GM06990 (cell line): ENCODE measurements around the gene SLC30A10.
"Not testable (repeated sequence)": the region's sequence is repeated elsewhere in the genome, so short reads cannot be mapped to it uniquely, and the experiment has no call there.

ENCODE experiments used
- DNase-seq: peaks from one replicate; pipeline ENCODE4 v3.0.0-alpha.2; 2011; ENCODE audit not compliant: insufficient read length; ENCODE audit errors: extremely low read depth
- H3K27me3 ChIP-seq: replicated peaks from 2 replicates; pipeline ENCODE4 v1.6.0; 2011; ENCODE audit warnings: low read length; ENCODE audit not compliant: control insufficient read depth, insufficient read depth
- H3K36me3 ChIP-seq: 2 replicates; pipeline ENCODE4 v1.5.1; 2011; ENCODE audit warnings: low read length; ENCODE audit not compliant: control insufficient read depth, insufficient read depth
- H3K4me3 ChIP-seq: replicated peaks from 2 replicates; pipeline ENCODE4 v1.5.1; 2011; ENCODE audit warnings: low read depth, mild to moderate bottlenecking, control low read depth, low read length
- TF ChIP-seq, protein P1 (sequence below): IDR thresholded peaks from 2 replicates; pipeline ENCODE4 v1.5.1; 2011; ENCODE audit warnings: low read length, control low read depth, mild to moderate bottlenecking, inconsistent platforms; ENCODE audit not compliant: insufficient read depth, poor library complexity, severe bottlenecking

The SLC30A10 gene

DNA sequence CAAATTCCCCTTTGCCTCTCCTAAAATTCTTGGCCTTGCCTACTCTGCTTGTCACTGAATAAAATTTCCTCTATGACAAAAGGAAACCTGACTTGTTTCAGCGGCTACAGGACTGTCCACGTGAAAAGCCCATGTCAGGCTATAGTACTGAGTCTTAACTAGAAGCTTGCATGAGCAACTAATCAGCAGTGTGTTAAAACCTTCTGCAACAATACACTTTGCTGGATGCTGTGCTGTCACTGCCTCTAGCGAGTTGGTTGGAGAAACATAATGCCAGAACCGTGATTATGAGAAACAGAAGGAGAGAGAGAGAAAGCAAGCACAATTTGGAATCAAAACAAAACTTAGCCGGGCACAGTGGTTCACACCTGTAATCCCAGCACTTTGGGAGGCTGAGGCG, 25.7 kb upstream of the SLC30A10 start:
- TF ChIP-seq, protein P1, sequence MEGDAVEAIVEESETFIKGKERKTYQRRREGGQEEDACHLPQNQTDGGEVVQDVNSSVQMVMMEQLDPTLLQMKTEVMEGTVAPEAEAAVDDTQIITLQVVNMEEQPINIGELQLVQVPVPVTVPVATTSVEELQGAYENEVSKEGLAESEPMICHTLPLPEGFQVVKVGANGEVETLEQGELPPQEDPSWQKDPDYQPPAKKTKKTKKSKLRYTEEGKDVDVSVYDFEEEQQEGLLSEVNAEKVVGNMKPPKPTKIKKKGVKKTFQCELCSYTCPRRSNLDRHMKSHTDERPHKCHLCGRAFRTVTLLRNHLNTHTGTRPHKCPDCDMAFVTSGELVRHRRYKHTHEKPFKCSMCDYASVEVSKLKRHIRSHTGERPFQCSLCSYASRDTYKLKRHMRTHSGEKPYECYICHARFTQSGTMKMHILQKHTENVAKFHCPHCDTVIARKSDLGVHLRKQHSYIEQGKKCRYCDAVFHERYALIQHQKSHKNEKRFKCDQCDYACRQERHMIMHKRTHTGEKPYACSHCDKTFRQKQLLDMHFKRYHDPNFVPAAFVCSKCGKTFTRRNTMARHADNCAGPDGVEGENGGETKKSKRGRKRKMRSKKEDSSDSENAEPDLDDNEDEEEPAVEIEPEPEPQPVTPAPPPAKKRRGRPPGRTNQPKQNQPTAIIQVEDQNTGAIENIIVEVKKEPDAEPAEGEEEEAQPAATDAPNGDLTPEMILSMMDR, result no peak
- Histone ChIP-seq H3K36me3 (no peaks in the 10 kb centered on the region), H3K27me3 (no peaks in the 10 kb centered on the region), H3K4me3 (no peak overlapping the region)
- DNase-seq, result no peak

DNA sequence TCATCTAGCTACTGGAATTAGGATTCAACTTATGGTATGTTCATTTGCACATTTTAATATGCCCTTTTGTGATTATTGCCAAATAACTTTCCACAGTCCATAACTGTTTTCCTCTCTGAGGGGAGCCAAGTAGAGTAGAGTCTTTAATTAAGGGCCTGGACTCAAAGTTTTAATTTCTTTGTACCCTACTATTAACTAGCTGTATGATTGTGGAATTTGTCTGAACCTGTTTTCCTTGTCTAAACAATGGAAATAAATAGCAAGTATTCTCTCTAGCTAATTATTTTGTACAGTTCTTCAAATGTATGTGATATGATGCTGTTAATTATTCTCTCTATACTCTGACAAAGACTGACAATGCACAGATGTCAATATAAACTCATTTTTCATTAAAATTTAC, 24.0 kb upstream of the SLC30A10 start:
- Histone ChIP-seq H3K27me3 (no peaks in the 10 kb centered on the region), H3K4me3 (no peak overlapping the region), H3K36me3 (no peaks in the 10 kb centered on the region)
- TF ChIP-seq, protein P1, result no peak
- DNase-seq, result no peak

DNA sequence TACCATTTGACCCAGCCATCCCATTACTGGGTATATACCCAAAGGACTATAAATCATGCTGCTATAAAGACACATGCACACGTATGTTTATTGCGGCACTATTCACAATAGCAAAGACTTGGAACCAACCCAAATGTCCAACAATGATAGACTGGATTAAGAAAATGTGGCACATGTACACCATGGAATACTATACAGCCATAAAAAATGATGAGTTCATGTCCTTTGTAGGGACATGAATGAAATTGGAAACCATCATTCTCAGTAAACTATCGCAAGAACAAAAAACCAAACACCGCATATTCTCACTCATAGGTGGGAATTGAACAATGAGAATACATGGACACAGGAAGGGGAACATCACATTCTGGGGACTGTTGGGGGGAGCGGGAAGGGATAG, 20.9 kb upstream of the SLC30A10 start:
- not testable (repeated sequence) for H3K27me3 ChIP-seq, H3K36me3 ChIP-seq, DNase-seq, H3K4me3 ChIP-seq

DNA sequence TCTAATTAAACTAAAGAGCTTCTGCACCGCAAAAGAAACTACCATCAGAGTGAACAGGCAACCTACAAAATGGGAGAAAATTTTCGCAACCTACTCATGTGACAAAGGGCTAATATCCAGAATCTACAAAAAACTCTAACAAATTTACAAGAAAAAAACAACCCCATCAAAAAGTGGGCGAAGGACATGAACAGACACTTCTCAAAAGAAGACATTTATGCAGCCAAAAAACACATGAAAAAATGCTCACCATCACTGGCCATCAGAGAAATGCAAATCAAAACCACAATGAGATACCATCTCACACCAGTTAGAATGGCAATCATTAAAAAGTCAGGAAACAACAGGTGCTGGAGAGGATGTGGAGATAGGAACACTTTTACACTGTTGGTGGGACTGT, 20.4 kb upstream of the SLC30A10 start:
- not testable (repeated sequence) for H3K36me3 ChIP-seq, DNase-seq, H3K4me3 ChIP-seq, H3K27me3 ChIP-seq

DNA sequence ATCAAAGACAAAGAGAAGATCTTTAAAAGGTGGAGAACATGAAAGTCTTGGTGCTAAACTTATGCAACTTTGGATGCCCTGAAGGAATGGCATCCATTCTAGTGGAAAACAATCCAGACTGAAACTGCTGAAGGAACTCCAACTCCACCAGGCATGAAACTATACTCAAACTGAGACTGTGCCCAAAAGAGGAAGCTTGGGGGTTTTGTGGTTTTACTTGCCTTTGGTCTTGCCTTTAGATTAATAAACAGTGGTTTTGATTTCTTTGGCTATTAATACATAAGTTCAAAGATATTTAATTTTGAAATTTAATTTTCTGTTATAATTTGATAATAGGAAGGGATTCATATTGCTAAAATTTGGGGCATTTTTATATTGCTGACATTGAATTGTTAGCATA, 17.4 kb upstream of the SLC30A10 start:
- TF ChIP-seq, protein P1, result no peak
- H3K27me3 ChIP-seq, result no peaks in the 10 kb centered on the region
- H3K36me3 ChIP-seq, result no peaks in the 10 kb centered on the region
- peak; percentile 6 for DNase-seq
- no peak overlapping the region for H3K4me3 ChIP-seq

DNA sequence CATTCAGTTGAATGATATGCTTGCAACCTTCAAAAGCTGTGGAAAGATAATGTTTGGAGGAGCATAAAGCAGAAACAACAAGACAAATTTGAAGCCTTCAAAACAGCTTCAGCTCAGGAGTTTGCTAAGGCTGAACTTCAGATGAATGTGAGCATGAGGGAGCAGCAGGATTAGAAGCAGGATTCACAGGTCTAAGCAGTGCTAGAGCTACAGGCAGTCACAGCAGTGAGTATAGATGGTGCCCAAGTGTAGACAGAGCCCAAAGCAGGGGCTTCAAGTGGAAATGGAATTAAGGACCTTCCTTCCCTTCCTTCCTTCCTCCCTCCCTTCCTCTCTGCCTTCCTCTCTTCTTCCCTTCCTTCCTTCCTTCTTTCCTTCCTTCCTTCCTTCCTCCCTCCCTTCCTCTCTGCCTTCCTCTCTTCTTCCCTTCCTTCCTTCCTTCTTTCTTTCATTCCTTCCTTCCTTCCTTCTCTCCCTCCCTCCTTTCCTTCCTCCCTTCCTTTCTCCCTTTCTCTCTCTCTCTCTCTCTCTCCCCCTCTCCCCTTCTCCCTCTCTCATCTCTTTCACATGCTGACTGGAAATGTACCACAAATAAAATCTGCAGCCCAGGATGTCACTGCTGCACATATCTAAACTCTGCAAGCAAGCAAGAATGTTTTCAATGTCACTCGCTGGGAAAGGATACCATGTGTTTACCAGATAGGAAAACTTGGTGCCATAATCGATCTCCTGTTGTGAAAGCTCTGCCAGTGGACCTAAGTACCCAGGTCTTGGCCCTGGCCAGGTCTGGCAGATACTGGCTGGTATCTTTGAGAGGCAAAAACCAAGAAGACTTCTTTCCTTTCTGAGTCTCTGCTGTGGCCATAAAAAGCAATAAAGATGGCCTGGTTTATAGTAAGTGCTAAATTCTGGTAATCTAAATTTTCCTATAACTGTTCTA, 13.1 kb upstream of the SLC30A10 start:
- Histone ChIP-seq H3K36me3 (no peaks in the 10 kb centered on the region), H3K4me3 (no peak overlapping the region), H3K27me3 (no peaks in the 10 kb centered on the region; the same call in 1 of the 2 replicates)
- DNase-seq, result no peak
- TF ChIP-seq, protein P1, result no peak
